ENCODE results near the gene TPR.

Gene TPR

DNA sequence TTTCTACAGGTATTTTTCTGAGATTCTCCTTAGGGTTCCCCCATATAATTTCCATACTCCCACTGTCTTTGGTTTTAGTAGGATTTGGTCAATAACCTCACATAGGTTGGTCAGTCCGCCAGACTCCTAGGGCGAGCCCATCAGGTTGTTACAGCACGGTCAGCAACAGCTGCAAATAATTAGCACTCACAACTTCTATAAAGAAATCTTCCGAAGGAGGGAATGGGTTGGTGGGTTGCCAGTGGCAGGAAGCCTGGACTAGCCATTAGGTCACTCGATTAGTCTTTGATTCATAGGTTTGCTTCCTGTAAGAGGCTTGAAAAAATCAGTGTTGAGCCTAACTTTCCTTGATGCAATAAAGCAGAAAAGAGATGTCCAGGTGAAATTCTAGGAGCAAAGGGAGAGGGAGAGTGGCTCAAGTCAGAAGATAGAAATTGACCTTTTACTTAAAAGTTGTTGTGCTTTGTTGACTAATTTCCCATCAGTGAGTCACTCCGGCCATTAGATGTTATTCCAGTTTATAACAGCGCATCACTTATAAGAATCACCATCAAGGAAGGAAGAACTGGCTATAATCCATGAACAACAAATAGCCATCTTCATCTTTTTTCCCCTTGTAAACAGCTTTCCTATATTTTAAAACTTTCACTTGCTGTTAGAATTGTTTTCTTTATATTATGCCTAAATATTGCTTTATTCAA, 88.3 kb downstream of the TPR start:
- FAIRE-seq = no peak

DNA sequence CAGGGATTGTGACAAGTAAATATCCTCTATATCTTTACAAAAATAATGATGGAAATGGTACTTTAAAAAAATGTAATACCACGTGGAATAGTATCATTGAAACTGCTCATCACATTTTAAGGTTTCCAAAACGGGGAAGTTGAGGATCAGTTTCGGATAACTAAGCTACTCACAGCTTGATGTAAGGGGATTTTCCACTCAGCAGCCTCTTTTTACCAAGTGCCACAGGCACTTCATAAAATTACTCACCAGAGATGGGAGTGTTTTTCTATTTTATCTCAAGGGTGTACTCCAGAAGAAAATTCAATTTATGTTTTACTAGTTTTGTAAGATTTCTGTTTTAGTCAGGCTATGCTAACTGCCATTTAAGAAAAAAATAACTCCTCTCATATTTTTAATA, 91.7 kb downstream of the TPR start:
- no peak for FAIRE-seq

DNA sequence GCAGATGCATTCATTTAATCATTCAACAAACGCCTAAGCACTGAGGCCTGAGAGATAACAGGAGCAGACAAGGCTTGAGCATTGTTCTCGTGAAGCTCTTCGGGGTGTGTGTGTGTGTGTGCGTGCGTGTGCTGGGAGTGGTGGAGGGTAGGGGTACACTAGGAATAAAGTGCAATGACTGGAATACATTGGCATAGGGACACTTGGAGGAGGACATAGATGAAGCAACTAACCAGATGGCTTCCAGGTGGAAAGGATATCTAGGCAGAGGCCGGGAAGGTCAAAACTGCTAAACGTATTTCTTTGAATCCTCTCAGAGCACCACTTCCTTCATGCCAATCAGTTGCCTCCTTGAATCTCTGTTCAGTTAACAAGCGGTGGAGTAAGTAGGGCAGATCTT, 92.6 kb downstream of the TPR start:
- no peak for FAIRE-seq

DNA sequence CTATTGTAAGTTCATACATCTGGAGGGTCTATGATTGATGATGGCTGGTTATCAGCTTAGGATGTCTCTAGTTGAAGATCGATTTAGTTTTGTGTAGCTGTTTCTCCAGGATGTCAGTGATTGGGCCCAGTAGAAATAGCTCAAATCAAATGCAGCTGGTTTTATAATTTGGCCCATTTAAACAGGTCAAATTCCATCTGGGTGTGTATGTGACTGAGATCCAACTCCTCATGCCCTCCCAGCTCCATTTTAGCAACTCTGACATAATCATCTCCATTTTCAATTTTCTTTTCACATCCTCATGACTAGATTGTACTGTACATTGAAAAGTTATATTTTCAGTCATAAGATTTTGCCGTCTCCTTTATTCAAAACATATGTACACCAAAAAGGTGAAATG, 99.2 kb downstream of the TPR start:
- no peak for FAIRE-seq

DNA sequence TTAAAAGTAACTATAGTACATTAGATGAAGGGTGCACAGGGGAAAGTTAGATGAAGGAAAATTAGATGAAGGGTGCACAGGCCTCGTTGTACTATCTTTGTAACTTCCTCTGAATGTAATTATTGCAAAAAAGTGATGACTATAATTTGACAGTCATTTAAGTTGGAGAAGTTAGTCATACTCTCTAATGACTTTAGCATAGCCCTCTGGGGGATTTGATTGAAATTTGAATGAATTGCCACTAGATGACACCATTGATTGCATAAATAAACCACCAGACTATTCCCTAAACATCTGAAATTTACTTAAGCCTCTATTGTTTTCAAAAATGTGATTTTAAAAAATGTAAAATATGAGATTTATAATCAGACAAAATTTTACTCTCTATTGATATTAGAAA, 102.6 kb downstream of the TPR start:
- no peak for FAIRE-seq

DNA sequence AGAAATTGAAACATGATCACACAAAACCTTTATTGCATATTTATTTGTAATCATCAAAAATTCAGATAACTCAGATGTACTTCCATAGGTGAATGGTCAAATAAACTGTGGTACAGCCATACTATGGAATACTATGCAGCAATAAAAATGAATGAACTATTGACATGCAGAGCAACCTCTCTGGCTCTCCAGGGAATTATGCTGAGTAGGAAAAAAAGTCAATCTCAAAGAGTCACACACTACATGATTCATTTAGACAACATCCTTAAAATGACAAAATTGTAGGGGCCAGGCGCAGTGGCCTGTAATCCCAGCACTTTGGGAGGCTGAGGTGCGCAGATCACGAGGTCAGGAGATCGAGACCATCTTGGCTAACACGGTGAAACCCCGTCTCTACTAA, 104.0 kb downstream of the TPR start:
- no peak for FAIRE-seq
